BLaER1 treated with 17β-estradiol and CSF1 and Interleukin-3, amounts not matched to agents 10 nM and 100 nM (cell line): ENCODE results near the gene SELENOP.

Experiments
- H3K27ac ChIP-seq, 11 experiments: shearing (Covaris generic); formaldehyde crosslinking; 2 replicates each; pipeline ENCODE4 v1.8.1; 2022
- H3K27me3 ChIP-seq, 11 experiments: shearing (Covaris generic); formaldehyde crosslinking; 2 replicates each; pipeline ENCODE4 v1.8.1; 2022
- H3K36me3 ChIP-seq, 11 experiments: shearing (Covaris generic); formaldehyde crosslinking; 2 replicates each; pipeline ENCODE4 v1.8.1; 2022
- H3K4me1 ChIP-seq, 10 experiments: shearing (Covaris generic); formaldehyde crosslinking; 2 replicates each; pipeline ENCODE4 v1.8.1; 2022
- H3K4me2 ChIP-seq, 11 experiments: shearing (Covaris generic); formaldehyde crosslinking; 2 replicates each; pipeline ENCODE4 v1.8.1; 2022
- H3K4me3 ChIP-seq, 10 experiments: shearing (Covaris generic); formaldehyde crosslinking; 2 replicates each; pipeline ENCODE4 v1.8.1; 2022
- H3K9ac ChIP-seq, 11 experiments: shearing (Covaris generic); formaldehyde crosslinking; 2 replicates each; pipeline ENCODE4 v1.8.1; 2022
- H3K9me3 ChIP-seq, 11 experiments: shearing (Covaris generic); formaldehyde crosslinking; replicated peaks in 1 of 11; 2 replicates each; pipeline ENCODE4 v1.8.1; 2022
- H4K20me1 ChIP-seq, 11 experiments: shearing (Covaris generic); formaldehyde crosslinking; 2 replicates each; pipeline ENCODE4 v1.8.1; 2022
- Cebpa-rat ChIP-seq, 11 experiments: shearing (Covaris generic); IDR thresholded peaks; 2 replicates each; pipeline ENCODE4 v1.8.1; 2022

SELENOP gene

GRCh38 chr5:42836070-42836769 is 24.5 kb upstream of the SELENOP start:
- Histone ChIP-seq H3K36me3 (no peaks in the 10 kb centered on the region), H3K4me1 (peaks cover 0 to 43% (median 15%) of the 10 kb centered on the region in 10 experiments; a peak in 14 of 20 replicates), H3K4me3 (no peak overlapping the region), H3K9ac (no peak overlapping the region), H4K20me1 (no peaks in the 10 kb centered on the region), H3K27me3 (no peaks in the 10 kb centered on the region), H3K9me3 (peaks cover 16 to 38% (median 25%) of the 10 kb centered on the region in 11 experiments; a peak in 21 of 22 replicates), H3K27ac (no peak overlapping the region), H3K4me2 (no peak overlapping the region)
- TF ChIP-seq Cebpa-rat (IDR thresholded peaks at IDR 0.05) = no peak

GRCh38 chr5:42832060-42832459 is 20.4 kb upstream of the SELENOP start:
- H3K27ac ChIP-seq = no peak overlapping the region
- H3K4me3 ChIP-seq = no peak overlapping the region
- no peaks in the 10 kb centered on the region for H4K20me1 ChIP-seq
- H3K4me1 ChIP-seq = peaks cover 0 to 1% (median 0%) of the 10 kb centered on the region in 10 experiments; a peak in 3 of 20 replicates
- no peak overlapping the region for H3K9ac ChIP-seq
- no peak overlapping the region for H3K4me2 ChIP-seq
- peaks cover 16 to 32% (median 24%) of the 10 kb centered on the region in 11 experiments; a peak in 21 of 22 replicates for H3K9me3 ChIP-seq
- no peaks in the 10 kb centered on the region for H3K36me3 ChIP-seq
- TF ChIP-seq Cebpa-rat (IDR thresholded peaks at IDR 0.05) = no peak
- H3K27me3 ChIP-seq = no peaks in the 10 kb centered on the region

GRCh38 chr5:42830924-42831323 is 19.2 kb upstream of the SELENOP start:
- Histone ChIP-seq H3K27ac (no peak overlapping the region), H3K9ac (no peak overlapping the region), H4K20me1 (no peaks in the 10 kb centered on the region), H3K4me1 (no peaks in the 10 kb centered on the region), H3K9me3 (peaks cover 7 to 21% (median 14%) of the 10 kb centered on the region in 11 experiments; a peak in 17 of 22 replicates), H3K4me2 (no peak overlapping the region), H3K36me3 (no peaks in the 10 kb centered on the region), H3K27me3 (no peaks in the 10 kb centered on the region), H3K4me3 (no peak overlapping the region)
- no peak for TF ChIP-seq Cebpa-rat (IDR thresholded peaks at IDR 0.05)

- no peak for TF ChIP-seq Cebpa-rat (IDR thresholded peaks at IDR 0.05)
- H3K9me3 ChIP-seq = 0 out of 22 replicates have a peak, but pooled peaks cover 0 to under 1% (median 0%) of the 10 kb centered on the region in 11 experiments
- no peaks in the 10 kb centered on the region for H3K4me1 ChIP-seq
- H3K9ac ChIP-seq = no peak overlapping the region
- H3K4me3 ChIP-seq = no peak overlapping the region
- H3K27me3 ChIP-seq = no peaks in the 10 kb centered on the region
- no peaks in the 10 kb centered on the region for H4K20me1 ChIP-seq
- no peak overlapping the region for H3K4me2 ChIP-seq
- no peak overlapping the region for H3K27ac ChIP-seq
- H3K36me3 ChIP-seq = no peaks in the 10 kb centered on the region
Observed at GRCh38 chr5:42828671-42829070, 17.0 kb upstream of the SELENOP start.

- H3K4me3 ChIP-seq = no peak overlapping the region
Observed at GRCh38 chr5:42826757-42827515, 15.2 kb upstream of the SELENOP start.

GRCh38 chr5:42825422-42826148 is 13.9 kb upstream of the SELENOP start:
- Histone ChIP-seq H3K9me3 (no peaks in the 10 kb centered on the region), H3K27ac (no peak overlapping the region), H3K4me2 (no peak overlapping the region), H3K9ac (no peak overlapping the region), H3K36me3 (no peaks in the 10 kb centered on the region), H3K4me3 (no peak overlapping the region), H4K20me1 (no peaks in the 10 kb centered on the region), H3K27me3 (no peaks in the 10 kb centered on the region), H3K4me1 (peaks cover 0 to 9% (median 0%) of the 10 kb centered on the region in 10 experiments; a peak in 1 of 20 replicates)
- no peak for TF ChIP-seq Cebpa-rat (IDR thresholded peaks at IDR 0.05)

More at GRCh38 chr5:42826757-42827515, 15.2 kb upstream of the SELENOP start:
- Histone ChIP-seq H3K4me2 (no peak overlapping the region), H3K9me3 (no peaks in the 10 kb centered on the region), H3K27ac (no peak overlapping the region), H4K20me1 (no peaks in the 10 kb centered on the region), H3K36me3 (no peaks in the 10 kb centered on the region), H3K27me3 (no peaks in the 10 kb centered on the region), H3K4me1 (peaks cover 0 to 9% (median 0%) of the 10 kb centered on the region in 10 experiments; a peak in 1 of 20 replicates), H3K9ac (0 out of 22 replicates have a peak overlapping the region, but pooled peaks of 1 of the 11 experiments have one; percentile 15)
- TF ChIP-seq Cebpa-rat (IDR thresholded peaks at IDR 0.05) = no peak

- Histone ChIP-seq H3K4me3 (no peak overlapping the region), H3K4me1 (peaks cover 0 to 9% (median 0%) of the 10 kb centered on the region in 10 experiments; a peak in 1 of 20 replicates), H3K27ac (no peak overlapping the region), H3K4me2 (no peak overlapping the region), H3K9ac (no peak overlapping the region), H3K9me3 (no peaks in the 10 kb centered on the region), H3K27me3 (no peaks in the 10 kb centered on the region), H4K20me1 (no peaks in the 10 kb centered on the region), H3K36me3 (no peaks in the 10 kb centered on the region)
- TF ChIP-seq Cebpa-rat (IDR thresholded peaks at IDR 0.05) = no peak
Observed at GRCh38 chr5:42824347-42824976, 12.8 kb upstream of the SELENOP start.

- Histone ChIP-seq H3K9ac (no peak overlapping the region), H3K9me3 (no peaks in the 10 kb centered on the region), H3K27ac (no peak overlapping the region), H3K4me3 (no peak overlapping the region), H3K4me1 (peaks cover 0 to 9% (median 0%) of the 10 kb centered on the region in 10 experiments; a peak in 1 of 20 replicates), H3K27me3 (no peaks in the 10 kb centered on the region), H3K4me2 (peak overlapping the region in 1 of 11 experiments; percentile 17; a peak in 1 of 22 replicates), H4K20me1 (no peaks in the 10 kb centered on the region), H3K36me3 (no peaks in the 10 kb centered on the region)
- no peak for TF ChIP-seq Cebpa-rat (IDR thresholded peaks at IDR 0.05)
Observed at GRCh38 chr5:42822548-42822947, 10.9 kb upstream of the SELENOP start.
